Cardiac muscle cell (in vitro differentiated cells and primary cell): ENCODE data around the gene ATP4B. TPM values are rescaled to one million over a fixed set of nuclear protein-coding genes. Genes with fewer than 3 reads are reported as not detected.

Source experiments
- DNase-seq, 2 donors: peaks; one replicate each; pipeline versions ENCODE4 v3.0.0 to v3.0.0-alpha.2; 2010 to 2017; ENCODE audit warnings: low read depth in 1 of 2, low spot score in 1 of 2
- H3K27ac ChIP-seq: fragments of 200-600 bp; sonication (generic); 2 replicates; pipeline ENCODE4 v1.5.1; 2016
- H3K27me3 ChIP-seq: fragments of 200-600 bp; sonication (generic); 2 replicates; pipeline ENCODE4 v1.6.0; 2016; ENCODE audit warnings: control low read depth
- H3K36me3 ChIP-seq: fragments of 200-600 bp; sonication (generic); 2 replicates; pipeline ENCODE4 v1.5.1; 2016; ENCODE audit warnings: control low read depth
- H3K4me1 ChIP-seq: fragments of 200-600 bp; sonication (generic); 2 replicates; pipeline ENCODE4 v1.8.1; 2017; ENCODE audit warnings: low read depth, mild to moderate bottlenecking, mixed run types
- H3K4me3 ChIP-seq: fragments of 200-600 bp; sonication (generic); 2 replicates; pipeline ENCODE4 v1.5.1; 2016; ENCODE audit warnings: mild to moderate bottlenecking
- H3K9me3 ChIP-seq: fragments of 200-600 bp; sonication (generic); 2 replicates; pipeline ENCODE4 v1.5.1; 2017; ENCODE audit warnings: low read depth, mild to moderate bottlenecking, control low read depth
- CTCF ChIP-seq: IDR thresholded peaks from 2 replicates; pipeline ENCODE4 v1.5.1; 2012; ENCODE audit warnings: low read depth, mild to moderate bottlenecking, low read length
- polyA plus RNA-seq: library from polyadenylated mRNA; unstranded; fragments of >200 nt; fragmentation: Nextera tagmentation; extraction: Ambion mirVana; gene quantifications from 2 replicates; pipeline ENCODE4 v1.2.1, GENCODE V29; 2016
- total RNA-seq: library from RNA; depleted of rRNA; stranded (reverse); fragments of >200 nt; gene quantifications from 2 replicates; pipeline ENCODE4 v1.2.3, GENCODE V29; 2016

The ATP4B gene
- total and polyA plus RNA-seq, 2 experiments from 2014 or later: 0.29 TPM; not detected in 1

GRCh38 chr13:113638173-113638746 is 19.7 kb downstream of the ATP4B start:
- H3K4me1 ChIP-seq: no peaks in the 10 kb centered on the region
- no peak for DNase-seq
- TF ChIP-seq CTCF: no peak
- H3K27me3 ChIP-seq: no peaks in the 10 kb centered on the region
- no peak overlapping the region for H3K4me3 ChIP-seq
- H3K36me3 ChIP-seq: peaks cover 41% of the 10 kb centered on the region
- no peaks in the 10 kb centered on the region for H3K9me3 ChIP-seq
- H3K27ac ChIP-seq: no peak overlapping the region

- no peak for DNase-seq
- Histone ChIP-seq H3K4me3 (no peak overlapping the region), H3K36me3 (peaks cover 42% of the 10 kb centered on the region), H3K27ac (no peak overlapping the region), H3K4me1 (no peaks in the 10 kb centered on the region), H3K9me3 (no peaks in the 10 kb centered on the region), H3K27me3 (no peaks in the 10 kb centered on the region)
- no peak for TF ChIP-seq CTCF
Measured at GRCh38 chr13:113637262-113638160, 20.5 kb downstream of the ATP4B start.

DNA sequence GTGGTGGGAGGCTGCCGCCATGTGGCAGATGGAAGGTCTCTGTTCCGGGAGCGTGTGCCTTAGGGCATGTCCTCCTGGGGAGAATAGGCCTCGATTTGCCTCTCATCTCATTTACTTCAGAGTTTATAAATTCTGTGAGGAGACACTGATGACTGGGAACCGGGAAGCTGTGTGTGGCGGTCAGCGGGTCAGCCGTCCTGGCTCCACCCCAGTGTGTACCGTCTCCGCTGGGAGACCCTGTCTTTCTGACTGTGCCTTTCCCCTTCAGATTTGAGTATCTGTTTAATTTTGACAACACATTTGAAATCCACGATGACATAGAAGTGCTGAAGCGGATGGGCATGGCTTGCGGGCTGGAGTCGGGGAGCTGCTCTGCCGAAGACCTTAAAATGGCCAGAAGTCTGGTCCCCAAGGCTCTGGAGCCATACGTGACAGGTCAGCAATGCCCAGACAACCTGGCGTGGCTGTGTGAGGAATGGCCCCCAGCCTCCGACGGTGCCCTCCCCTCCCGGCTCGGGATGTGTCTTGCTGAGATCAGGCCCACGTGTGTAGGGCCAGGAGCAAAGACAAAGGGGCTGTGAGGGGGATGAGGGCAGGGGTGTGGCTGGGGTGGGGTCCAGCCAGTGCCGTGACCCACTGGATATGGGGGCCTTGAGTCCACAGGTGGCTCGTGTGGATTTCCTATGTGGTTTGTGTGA is 21.6 kb downstream of the ATP4B start:
- Histone ChIP-seq H3K36me3 (peaks cover 42% of the 10 kb centered on the region), H3K9me3 (no peaks in the 10 kb centered on the region), H3K4me3 (no peak overlapping the region), H3K27ac (no peak overlapping the region), H3K4me1 (no peaks in the 10 kb centered on the region), H3K27me3 (no peaks in the 10 kb centered on the region)
- DNase-seq: no peak
- no peak for TF ChIP-seq CTCF

DNA sequence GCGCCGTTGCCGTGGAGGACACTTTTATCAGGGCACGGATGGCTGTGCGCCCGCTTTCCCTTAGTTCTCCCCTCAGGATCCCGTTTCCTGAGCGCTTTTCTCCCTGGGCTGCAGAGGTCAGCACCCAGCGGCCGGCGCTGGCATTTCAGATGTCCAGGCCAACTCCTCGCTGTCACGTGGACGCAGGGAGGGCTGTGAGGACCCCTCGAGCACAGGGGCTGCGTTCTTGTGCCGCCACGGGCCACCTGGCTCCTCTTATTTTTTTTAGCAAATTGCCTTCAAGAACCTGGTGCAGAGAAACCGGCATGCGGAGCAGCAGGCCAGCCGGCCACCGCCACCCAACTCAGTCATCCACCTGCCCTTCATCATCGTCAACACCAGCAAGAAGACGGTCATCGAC is 22.3 kb downstream of the ATP4B start:
- Histone ChIP-seq H3K9me3 (no peaks in the 10 kb centered on the region), H3K4me1 (no peaks in the 10 kb centered on the region), H3K4me3 (no peak overlapping the region), H3K36me3 (peaks cover 42% of the 10 kb centered on the region), H3K27me3 (no peaks in the 10 kb centered on the region), H3K27ac (no peak overlapping the region)
- DNase-seq: no peak
- no peak for TF ChIP-seq CTCF

DNA sequence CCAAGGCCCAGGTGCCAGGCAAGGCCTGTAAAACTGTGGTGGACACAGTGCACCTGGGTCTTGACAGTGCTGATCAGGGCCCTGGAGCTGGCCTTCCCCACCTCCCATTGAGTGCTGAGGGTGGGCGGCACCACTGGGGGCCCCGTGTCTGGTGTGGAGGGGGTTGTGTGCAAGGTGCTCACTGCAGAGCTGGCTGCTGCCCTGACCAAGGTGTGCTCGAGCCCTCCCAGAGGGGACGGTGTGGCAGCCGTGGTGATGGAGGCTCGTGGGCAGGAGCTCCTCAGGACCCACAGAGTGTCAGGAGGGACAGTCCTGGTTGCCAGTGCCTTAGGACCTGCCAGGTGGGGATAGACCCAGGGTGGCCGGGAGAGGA is 23.0 kb downstream of the ATP4B start:
- no peaks in the 10 kb centered on the region for H3K9me3 ChIP-seq
- no peak overlapping the region for H3K27ac ChIP-seq
- DNase-seq: no peak
- no peaks in the 10 kb centered on the region for H3K27me3 ChIP-seq
- peaks cover 38% of the 10 kb centered on the region for H3K36me3 ChIP-seq
- H3K4me3 ChIP-seq: no peak overlapping the region
- TF ChIP-seq CTCF: no peak
- H3K4me1 ChIP-seq: no peaks in the 10 kb centered on the region
